CD4-positive, alpha-beta T cell treated with Interferon gamma for 1 hour (primary cell): Measurements from ENCODE around the gene WNT7A.

Experiments
- DNase-seq: peaks from one replicate; pipeline ENCODE4 v3.0.0-alpha.2; 2020

WNT7A gene

DNA sequence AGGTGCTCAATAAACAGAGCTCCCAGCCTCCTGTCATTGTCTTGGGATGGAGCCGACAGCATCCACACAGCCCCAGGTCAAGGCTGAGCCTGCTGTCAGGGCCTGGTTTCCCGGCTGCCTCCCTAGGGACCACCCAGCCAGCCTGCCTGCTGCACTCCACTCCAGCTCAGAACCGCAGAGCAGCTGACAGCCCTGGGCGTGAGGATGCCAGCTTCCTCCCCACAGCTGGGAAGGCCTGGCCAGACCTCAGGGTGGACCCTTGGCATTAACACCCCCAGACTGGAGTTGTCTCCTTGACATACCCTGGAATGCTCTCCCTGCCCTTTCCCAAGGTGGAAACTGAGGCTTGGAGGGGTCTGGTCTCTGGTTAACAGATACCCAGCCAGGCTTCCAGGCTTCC is 112.0 kb downstream of the WNT7A start:
- DNase-seq, result no peak

DNA sequence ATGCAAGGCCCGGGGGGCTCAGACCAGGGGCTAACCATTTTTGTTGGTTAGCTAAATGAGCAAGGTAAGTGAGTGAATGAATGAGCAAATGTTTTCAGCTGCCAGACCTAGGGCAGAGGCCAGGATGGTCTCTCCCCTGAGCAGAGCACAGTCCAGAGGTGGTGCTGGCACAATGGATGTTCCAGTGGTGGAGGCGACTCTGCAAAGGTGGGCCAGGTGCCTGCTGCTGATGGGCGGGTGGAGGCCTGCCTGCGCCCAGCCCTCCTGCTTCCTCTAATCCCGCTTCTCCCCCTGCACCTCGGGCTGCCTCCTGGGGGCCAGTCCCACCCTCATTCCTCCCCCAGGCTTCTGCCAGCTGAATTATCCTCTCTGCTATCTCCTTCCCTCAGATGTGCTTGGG is 112.8 kb downstream of the WNT7A start:
- DNase-seq, result no peak
